Femur (tissue), 1 donor: ENCODE measurements around the gene PRAMEF13.
"Not testable (repeated sequence)": the region's sequence is repeated elsewhere in the genome, so short reads cannot be mapped to it uniquely, and the experiment has no call there.

Source experiments
- DNase-seq: peaks from one replicate; pipeline ENCODE4 v3.0.0-alpha.2; 2017

The PRAMEF13 gene, protein sequence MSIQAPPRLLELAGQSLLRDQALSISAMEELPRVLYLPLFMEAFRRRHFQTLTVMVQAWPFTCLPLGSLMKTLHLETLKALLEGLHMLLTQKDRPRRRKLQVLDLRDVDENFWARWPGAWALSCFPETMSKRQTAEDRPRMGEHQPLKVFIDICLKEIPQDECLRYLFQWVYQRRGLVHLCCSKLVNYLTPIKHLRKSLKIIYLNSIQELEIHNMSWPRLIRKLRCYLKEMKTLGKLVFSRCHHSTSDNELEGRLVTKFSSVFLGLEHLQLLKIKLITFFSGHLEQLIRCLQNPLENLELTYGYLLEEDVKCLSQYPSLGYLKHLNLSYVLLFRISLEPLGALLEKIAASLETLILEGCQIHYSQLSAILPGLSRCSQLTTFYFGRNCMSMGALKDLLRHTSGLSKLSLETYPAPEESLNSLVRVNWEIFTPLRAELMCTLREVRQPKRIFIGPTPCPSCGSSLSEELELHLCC

DNA sequence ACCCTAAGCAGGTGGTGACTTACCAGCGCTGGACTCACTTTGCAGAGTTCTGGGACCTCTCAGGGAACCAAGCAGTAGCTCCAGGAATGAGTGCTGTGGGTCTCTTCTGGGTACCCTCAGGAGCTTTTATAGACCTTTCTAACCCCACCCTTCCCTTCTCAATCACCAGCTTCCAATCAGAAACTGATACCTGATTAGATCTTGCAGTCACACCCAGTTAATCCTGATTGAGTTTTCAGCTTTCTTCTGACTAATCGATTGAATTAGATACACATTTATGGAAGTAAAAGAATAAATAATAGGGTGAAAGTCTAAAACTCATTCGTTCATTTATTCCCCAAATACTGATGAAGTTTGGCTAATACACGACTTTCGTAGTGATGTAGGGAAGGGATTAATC, at the start of gene PRAMEF13:
TSS of gene PRAMEF13 (minus strand) at position 101 of the 400 bp plus-strand sequence. CDS start 1,820 bp downstream, outside the sequence.
- DNase-seq = not testable (repeated sequence)

DNA sequence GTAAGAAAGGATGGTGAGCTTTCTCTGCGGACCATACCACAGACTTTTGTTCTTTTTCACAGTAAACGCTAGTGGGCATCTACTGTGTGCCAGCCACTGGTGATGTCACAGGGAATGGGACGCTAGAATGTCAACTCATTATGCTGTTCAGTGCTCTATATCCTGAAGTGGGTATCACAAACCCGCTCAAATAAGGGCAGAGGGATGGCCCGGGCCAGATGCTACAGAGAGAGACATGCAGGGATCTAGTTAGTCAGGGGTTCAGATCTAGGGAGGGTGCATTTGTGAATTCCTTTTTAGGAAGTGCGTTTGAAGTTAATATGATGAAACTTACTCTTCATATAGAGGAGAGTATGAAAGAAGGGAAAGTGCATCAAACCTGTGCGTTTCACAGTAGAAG, 45.9 kb upstream of the PRAMEF13 start:
- DNase-seq = not testable (repeated sequence)

DNA sequence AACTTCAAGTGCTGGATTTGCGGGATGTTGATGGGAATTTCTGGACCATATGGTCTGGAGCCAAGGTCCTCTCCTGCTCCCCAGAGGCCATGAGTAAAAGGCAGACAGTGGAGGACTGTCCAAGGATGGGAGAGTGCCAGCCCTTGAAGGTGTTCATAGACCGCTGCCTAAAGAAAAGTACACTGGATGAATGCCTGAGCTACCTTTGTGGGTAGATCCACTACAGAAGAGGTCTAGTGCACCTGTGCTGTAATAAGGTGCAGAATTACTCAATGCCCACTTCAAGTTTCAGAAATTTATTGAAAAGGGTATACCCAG, 45.3 kb upstream of the PRAMEF13 start:
- not testable (repeated sequence) for DNase-seq

DNA sequence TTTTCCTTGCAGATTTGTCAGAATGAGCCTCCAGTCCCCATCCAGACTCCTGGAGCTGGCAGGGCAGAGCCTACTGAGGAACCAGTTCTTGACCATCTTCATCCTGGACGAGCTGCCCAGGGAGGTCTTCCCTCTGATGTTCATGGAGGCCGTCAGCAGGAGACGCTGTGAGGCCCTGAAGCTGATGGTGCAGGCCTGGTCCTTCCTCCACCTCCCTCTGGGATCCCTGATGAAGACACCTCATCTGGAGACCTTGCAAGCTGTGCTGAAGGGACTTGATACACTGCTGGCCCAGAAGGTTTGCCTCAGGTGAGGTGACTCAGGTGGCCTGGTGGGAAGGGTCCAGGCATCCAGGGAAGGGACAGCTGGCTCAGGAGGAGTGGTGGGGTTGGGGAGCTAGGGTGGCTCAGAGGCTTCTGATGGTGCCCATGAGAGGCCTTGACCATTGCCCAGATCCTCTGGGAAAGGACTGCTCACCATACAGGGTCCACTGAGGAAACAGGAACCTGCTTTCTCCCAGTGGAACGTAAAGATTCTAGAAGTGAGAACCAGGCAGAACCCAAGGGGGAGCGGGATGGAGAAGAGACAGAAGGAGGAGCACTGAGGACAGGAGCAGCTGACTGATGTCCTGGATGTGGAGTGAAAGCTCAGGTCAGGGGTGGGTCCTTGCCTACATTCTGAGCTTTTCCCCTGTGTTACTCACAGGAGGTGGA, 44.8 kb upstream of the PRAMEF13 start:
- not testable (repeated sequence) for DNase-seq

DNA sequence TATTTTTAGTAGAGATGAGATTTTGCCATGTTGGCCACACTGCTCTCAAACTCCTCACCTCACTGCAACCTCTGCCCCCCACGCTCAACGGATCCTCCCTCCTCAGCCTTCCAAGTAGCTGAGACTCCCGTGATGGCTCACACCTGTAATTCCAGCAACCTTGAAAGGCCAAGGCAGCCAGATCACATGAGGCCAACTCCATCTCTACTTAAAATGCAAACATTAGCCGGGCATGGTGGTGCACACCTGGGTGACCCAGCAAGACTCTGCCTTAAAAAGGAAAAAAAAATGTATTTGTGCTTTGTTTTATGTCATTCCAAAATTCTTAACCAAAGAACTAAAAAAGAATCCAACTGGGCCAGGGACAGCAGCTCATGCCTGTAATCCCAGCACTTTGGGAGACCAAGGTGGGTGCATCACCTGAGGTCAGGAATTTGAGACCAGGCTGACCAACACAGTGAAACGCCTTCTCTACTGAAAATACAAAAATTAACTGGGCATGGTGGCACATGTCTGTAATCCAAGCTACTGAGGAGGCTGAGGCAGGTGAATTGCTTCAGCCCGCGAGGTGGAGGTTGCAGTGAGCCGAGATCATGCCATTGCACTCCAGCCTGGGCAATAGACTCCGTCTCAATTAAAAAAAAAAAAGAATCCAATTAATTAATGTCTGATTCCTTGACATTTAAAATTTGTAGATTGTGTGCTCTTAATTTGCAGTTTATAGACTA, 42.5 kb upstream of the PRAMEF13 start:
- not testable (repeated sequence) for DNase-seq

DNA sequence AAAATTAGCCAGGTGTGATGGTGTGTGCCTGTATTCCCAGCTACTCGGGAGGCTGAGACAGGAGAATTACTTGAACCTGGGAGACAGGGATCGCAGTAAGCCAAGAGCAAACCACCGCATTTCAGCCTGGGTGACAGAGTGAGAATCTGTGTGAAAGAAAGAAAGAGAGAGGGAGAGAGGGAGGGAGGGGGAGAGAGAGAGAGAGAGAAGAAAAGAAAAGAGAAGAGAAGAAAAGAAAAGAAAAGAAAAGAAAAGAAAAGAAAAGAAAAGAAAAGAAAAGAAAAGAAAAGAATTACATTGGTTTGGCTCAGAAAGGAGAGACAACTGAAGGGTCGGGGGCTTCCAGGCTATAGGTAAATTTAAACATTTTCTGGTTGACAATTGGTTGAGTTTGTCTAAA, 38.4 kb upstream of the PRAMEF13 start:
- DNase-seq = not testable (repeated sequence)

DNA sequence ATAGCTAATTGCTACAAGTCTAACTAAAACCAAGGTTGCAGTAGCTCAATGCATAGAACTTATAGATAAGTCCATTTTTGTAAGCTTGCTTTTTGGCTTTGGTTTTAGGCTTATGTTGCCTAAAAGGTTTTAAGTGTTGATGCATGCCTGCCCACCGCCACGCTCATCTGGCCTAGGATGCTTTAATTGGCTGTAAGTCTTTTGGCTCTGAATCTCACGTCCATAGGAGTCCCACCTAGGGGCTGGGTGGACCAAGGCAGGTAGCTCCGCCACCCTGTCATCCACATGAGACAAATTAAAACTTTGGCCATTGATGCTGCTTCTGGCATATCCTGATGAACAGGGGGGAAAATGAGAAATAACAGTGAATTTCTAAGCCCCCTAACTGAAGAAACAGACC, 36.4 kb upstream of the PRAMEF13 start:
- not testable (repeated sequence) for DNase-seq

DNA sequence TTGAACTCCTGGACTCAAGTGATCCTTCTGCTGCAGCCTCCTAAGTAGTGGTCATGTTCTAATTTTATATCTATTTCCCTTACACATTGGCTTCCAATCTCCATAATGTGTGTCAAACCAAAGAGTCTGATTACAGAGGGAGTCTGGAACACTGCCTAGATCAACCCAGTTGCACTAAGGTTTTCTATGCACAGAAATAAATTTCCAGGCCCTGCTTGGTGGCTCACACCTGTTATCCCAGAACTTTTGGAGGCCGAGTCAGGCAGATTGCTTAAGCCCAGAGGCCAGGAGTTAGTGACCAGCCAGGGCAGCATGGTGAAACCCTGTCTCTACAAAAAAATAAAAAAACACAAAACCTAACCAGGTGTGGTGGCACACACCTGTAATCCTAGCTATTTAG, 32.8 kb upstream of the PRAMEF13 start:
- not testable (repeated sequence) for DNase-seq

DNA sequence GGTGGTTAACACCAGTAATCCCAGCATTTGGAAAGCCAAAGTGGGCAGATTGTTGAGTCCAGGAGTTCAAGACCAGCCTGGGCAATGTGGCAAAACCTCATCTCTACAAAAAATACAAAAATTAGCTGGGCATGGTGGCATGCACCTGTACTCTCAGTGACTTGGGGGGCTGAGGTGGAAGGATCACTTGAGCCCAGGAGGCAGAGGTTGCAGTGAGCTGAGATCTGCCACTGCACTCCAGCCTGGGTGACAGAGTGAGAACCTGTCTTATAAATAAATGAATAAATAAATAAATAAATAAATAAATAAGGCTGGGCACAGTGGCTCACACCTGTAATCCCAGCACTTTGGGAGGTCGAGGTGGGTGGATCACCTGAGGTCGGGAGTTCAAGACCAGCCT, 30.8 kb upstream of the PRAMEF13 start:
- not testable (repeated sequence) for DNase-seq

DNA sequence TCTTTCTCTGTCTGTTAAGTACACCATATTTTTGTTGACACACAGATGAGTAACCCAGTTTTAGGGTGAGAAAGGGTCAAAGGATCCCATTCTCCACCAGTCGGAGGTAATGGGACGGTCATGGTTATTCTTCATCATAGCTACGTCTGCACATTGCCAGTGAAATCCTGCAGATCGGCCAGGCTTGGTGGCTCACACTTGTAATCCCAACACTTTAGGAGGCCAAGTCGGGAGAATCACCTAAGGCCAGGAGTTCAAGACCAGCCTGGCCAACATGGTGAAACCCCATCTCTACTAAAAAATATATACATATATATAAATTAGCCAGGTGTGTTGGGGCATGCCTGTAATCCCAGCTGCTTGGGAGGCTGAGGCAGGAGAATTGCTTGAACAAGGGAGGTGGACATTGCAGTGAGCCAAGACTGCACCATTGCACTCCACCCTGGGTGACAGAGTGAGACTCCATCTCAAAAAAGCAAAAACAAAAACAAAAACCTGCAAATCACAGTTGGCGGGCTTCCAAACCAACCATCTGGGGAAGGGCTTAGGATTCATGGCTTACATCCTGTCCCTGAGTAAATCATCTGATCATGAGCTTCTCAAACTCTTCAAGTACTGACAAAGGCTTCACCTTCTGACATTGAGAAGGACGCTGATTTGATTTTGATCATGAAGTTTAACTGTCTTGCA, 30.0 kb upstream of the PRAMEF13 start:
- not testable (repeated sequence) for DNase-seq

DNA sequence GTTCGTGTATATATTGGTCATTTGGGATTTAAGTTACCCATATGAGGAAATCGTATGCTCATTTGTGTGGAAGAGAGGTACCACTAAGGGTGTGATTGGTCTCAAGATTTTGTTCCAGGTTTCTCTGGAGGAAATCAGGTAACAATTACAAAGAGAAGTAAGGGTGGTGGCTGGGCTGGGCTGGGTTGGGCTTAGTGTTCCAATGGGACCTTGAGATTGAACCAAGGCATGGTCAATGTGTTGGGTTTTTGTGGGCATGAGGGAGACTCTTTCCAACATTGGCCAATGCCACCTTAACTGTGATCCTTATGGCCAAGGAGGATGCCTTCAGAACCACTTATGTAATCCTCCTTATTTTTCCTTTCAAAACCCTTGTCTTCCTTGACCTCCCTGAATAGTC, 29.4 kb upstream of the PRAMEF13 start:
- not testable (repeated sequence) for DNase-seq

DNA sequence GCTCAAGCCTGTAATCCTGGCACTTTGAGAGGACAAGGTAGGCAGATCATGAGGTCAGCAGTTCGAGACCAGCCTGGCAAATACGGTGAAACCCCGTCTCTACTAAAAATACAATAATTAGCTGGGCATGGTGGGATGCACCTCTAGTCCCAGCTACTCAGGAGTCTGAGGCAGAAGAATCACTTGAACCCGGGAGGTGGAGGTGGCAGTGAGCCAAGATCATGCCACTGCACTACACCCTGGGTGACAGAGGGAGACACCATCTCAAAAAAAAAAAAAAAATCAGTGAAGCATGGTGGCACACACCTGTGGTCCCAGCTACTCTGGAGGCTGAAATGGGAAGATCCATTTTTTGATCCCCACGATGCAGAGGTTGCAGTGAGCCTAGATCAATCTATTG, 28.9 kb upstream of the PRAMEF13 start:
- DNase-seq = not testable (repeated sequence)

DNA sequence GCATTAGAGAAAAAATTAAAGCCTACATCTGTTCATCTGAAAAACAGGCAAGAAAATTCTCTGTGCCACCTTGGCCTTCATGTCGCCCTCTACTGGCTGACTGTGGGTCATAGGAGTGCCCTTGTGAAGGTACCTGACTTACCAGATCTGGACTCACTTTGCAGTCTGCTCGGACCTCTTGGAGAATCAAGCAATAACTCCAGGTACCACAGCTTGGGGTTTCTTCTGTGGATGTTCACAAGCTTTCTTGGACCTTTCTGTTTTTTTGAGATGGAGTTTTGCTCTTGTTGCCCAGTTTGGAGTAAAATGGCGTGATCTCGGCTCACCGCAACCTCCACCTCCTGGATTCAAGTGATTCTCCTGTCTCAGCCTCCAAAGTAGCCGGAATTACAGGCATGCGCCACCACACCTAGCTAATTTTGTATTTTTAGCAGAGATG, 27.2 kb upstream of the PRAMEF13 start:
- DNase-seq = no peak

DNA sequence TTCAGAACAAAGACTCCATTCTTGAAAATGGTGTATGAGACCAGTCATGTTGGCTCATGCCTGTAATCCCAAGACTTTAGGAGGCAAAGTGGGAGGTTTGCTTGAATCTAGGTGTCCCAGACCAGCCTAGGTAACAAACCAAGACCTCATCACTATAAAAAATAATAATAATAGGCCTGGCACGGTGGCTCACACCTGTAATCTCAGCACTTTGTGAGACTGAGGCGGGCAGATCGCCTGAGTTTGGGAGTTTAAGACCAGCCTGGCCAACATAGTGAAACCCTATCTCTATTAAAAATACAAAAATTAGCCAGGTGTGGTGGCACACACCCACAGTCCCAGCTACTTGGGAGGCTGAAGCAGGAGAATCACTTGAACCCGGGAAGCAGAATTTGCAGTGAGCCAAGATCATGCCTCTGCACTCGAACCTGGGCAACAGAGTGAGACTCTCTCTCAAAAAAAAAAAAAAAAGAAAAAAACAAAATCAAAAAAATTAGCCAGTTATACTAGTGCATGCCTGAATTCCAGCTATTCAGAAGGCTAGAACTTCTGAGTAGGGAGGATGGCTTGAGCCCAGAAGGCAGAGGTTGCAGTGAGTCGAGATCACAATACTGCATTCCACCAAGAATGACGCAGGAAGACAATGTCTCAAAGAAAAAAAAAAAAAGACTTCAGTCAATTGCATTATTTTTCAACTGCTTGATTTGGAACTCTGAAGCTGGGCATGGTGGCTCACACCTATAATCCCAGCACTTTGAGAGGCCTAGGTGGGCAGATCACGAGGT, 26.3 kb upstream of the PRAMEF13 start:
- DNase-seq = not testable (repeated sequence)

DNA sequence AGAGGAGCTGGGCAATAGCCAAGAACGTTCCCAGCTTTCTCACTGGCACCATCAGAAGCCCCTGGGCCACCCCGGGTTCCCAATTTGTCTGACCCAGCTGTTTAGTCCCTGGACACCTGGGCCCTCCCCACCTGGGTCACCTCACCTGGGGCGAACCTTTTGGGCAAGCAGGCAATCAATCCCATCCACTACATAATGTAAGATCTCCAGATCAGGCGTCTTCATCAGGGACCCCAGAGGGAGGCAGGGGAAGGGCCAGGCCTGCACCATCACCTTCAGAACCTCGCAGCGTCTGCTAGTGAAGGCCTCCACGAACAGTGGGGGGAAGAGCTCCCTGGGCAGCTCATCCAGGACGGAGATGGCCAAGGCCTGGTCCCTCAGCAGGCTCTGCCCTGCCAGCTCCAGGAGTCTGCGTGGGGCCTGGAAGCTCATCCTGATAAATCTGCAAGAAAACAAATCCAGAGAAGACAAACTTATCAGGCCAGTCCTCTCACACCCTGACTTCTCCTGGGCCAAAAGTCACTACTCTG, 24.5 kb upstream of the PRAMEF13 start, which contains the start of gene PRAMEF18:
TSS of gene PRAMEF18 (minus strand) at position 480 of the 530 bp plus-strand sequence. CDS start at position 432, 48 bp downstream.
- DNase-seq = not testable (repeated sequence)

DNA sequence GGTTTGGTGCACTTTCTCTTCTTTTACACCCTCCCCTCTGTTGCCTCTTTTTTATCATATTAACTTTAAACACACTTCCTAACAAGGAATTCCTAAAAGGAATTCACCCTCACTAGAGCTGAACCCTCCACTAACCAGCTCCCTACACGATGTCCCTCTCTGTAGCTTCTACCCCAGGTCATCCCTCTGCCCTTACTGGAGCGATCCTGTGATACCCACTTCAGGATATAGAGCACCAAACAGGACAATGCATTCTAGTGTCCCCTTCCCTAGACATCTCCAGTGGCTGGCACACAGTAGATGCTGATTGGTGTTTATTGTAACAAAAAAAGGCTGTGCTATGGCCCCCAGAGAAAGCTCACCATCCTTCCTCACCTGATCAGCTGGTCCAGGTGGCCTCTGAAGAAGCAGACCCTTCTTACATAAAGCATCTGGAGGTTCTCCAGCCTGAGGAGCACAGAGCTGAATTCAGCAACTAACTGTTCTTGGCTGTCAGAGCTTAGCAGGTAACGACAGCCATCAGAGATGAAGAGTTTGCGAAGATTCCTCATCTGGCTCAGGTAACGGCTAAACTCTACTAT, 23.4 kb upstream of the PRAMEF13 start:
- no peak for DNase-seq

DNA sequence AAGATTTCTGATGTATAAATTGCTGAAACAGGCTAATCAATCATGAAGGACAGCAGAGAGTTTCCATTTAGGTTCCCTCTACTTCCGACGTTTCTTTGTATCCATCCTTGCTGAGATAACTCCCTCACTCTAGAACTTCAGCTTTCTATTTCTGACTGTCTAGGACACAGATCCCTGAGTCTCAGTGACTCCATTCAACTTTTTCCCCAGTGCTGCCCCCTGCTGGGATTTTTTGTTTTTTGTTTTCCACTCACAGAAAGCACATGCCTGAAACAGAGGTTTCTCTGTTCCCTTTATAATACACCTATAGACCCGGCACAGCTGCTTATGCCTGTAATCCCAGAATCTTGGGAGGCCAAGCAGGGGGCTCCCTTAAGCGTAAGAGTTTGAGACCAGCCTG, 21.6 kb upstream of the PRAMEF13 start:
- DNase-seq = not testable (repeated sequence)

DNA sequence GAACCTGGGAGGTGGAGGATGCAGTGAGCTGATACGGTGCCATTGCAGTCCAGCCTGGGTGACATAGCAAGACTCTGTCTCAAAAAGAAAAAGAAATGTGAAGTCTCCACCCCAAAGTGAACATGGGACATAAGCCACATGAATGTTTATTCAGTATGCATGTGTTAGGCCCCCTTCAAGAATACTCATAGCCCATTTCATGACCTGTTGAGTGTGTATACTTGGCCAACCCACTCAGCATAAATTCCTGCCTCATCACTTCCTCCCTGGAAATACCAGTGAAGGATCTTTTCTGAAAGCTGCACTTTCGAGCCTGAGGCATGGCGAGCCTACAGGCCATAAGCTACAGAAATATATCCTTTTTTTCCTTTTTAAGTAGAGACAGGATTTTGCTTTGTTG, 18.0 kb upstream of the PRAMEF13 start:
- not testable (repeated sequence) for DNase-seq

DNA sequence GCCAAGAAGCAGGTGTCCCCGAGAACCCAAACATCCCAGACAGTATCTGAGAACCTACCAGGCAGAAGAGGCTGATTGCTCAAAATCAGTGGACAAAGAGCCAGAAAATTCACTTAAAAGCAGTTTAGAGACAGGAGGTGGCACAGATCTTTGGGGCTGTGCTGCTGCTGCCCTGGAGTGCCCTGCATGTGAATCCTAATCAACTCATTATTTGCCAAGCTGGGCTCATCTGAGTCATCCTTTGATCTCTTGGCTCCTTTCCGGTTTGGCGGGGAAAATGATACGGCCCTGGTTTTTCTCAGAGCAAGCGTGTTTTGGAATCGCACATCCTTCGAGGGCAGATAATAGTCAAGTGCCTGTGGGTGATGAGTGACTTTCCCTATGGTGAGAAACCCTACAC, 15.4 kb upstream of the PRAMEF13 start:
- DNase-seq = not testable (repeated sequence)

DNA sequence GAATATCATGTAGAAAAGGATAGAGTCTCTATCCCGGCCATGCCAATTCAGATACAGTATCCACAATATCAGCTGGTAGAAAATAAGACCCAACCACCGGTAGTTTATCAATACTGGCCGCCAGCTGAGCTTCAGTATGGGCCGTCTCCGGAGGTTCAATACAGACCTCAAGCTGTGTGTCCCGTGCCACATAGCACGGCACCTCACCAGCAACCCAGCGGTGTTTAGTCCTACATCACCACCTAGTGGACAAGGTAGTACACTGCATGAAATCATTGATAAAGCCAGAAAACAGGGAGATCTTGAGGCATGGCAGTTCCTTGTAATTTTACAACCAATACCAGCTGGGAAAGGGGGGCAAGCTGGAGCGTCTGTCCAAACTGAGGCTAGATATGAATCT, 7.5 kb upstream of the PRAMEF13 start:
- not testable (repeated sequence) for DNase-seq

DNA sequence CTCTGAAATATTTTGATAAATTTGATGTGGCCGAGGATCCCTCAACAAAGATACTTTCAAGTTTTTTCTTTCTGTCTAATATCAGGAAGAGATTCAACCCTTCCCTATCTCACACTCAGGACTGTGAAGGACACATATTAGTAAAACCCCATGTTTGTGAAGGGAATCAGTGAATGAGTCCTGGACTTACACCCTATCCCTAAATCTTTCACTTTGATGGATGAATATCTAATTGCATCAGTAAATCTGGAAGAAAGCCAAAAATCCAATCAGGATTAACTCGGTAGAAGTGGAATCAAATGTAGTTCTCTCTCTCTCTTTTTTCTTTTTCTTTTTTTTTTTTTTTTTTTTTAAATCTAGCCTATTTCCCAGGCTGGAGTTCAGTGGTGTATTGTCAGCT, 29.7 kb downstream of the PRAMEF13 start, which contains the start of gene PRAMEF9:
TSS of gene PRAMEF9 (plus strand) at position 301 of the 400 bp plus-strand sequence. CDS start 3,433 bp downstream, outside the sequence.
- DNase-seq = not testable (repeated sequence)
